ENCODE data around the gene CCNYL1. TPM values are rescaled to one million over a fixed set of nuclear protein-coding genes. Genes with fewer than 3 reads are reported as not detected.
A peak's percentile ranks its signal among the peaks of the same experiment; 100 is the strongest.

Gene CCNYL1
- total RNA-seq, 6 experiments from 2014 or later, result 7.1 to 11.9 (median 9.4) TPM

DNA sequence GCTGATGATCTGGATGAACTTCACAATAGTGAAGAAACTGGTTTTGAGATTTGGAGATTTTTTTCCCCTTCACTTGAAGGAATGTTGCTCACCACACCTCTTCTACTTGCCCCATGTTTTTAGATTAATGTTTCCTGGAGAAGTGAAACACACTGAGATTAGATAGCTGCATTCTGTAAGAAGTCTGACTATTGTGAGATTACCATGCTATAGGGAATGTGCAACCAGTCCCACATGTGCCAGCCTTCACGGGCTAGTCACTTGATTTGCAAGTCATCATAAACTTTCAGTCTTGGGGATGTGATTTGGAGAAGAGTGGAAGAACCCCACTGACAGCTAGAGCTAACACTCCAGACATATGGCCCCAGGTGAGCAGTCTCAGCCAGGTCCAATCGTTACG lies 7.4 kb upstream of the CCNYL1 start:
- Histone ChIP-seq H3K4me3 (no peak overlapping the region), H3K4me1 (no peaks in the 10 kb centered on the region), H3K36me3 (no peaks in the 10 kb centered on the region), H3K27ac (no peak overlapping the region), H3K27me3 (no peaks in the 10 kb centered on the region), H3K9me3 (no peaks in the 10 kb centered on the region)
- DNase-seq (no peak), ATAC-seq (no peak)
- intact Hi-C loops (cut with DNase I), result no loop called here
- TF ChIP-seq, protein P1, sequence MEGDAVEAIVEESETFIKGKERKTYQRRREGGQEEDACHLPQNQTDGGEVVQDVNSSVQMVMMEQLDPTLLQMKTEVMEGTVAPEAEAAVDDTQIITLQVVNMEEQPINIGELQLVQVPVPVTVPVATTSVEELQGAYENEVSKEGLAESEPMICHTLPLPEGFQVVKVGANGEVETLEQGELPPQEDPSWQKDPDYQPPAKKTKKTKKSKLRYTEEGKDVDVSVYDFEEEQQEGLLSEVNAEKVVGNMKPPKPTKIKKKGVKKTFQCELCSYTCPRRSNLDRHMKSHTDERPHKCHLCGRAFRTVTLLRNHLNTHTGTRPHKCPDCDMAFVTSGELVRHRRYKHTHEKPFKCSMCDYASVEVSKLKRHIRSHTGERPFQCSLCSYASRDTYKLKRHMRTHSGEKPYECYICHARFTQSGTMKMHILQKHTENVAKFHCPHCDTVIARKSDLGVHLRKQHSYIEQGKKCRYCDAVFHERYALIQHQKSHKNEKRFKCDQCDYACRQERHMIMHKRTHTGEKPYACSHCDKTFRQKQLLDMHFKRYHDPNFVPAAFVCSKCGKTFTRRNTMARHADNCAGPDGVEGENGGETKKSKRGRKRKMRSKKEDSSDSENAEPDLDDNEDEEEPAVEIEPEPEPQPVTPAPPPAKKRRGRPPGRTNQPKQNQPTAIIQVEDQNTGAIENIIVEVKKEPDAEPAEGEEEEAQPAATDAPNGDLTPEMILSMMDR (IDR thresholded peaks at IDR 0.05), result no peak
- no peak for TF ChIP-seq POLR2A (IDR thresholded peaks at IDR 0.05)
- WGBS (ENCODE audit: insufficient coverage, low coverage, low lambda C conversion rate, missing lambda C conversion rate), result 57% methylated on average over 1 of the region's 3 CpGs

GRCh38 chr2:207704671-207705070 lies 6.8 kb upstream of the CCNYL1 start:
- DNase-seq, result no peak
- Histone ChIP-seq H3K4me3 (no peak overlapping the region), H3K36me3 (no peaks in the 10 kb centered on the region), H3K27ac (no peak overlapping the region), H3K9me3 (no peaks in the 10 kb centered on the region), H3K4me1 (no peaks in the 10 kb centered on the region), H3K27me3 (no peaks in the 10 kb centered on the region)
- TF ChIP-seq, protein P1 (IDR thresholded peaks at IDR 0.05), result no peak
- no peak for TF ChIP-seq POLR2A (IDR thresholded peaks at IDR 0.05)
- intact Hi-C loops (cut with DNase I), result no loop called here
- ATAC-seq, result no peak

GRCh38 chr2:207706936-207707860 lies 4.2 kb upstream of the CCNYL1 start:
- Histone ChIP-seq H3K4me1 (peaks cover 0 to 4% (median 0%) of the 10 kb centered on the region in 4 donors), H3K4me3 (no peak overlapping the region), H3K27me3 (no peaks in the 10 kb centered on the region), H3K9me3 (no peaks in the 10 kb centered on the region), H3K36me3 (no peaks in the 10 kb centered on the region), H3K27ac (no peak overlapping the region)
- no peak for ATAC-seq
- DNase-seq, result no peak
- intact Hi-C loops (cut with DNase I), result no loop called here
- TF ChIP-seq POLR2A (IDR thresholded peaks at IDR 0.05), result no peak
- TF ChIP-seq, protein P1 (IDR thresholded peaks at IDR 0.05), result no peak
- WGBS (ENCODE audit: insufficient coverage, low coverage, low lambda C conversion rate, missing lambda C conversion rate), result 49% methylated on average over 4 of the region's 4 CpGs

- TF ChIP-seq, protein P1 (IDR thresholded peaks at IDR 0.05), result no peak
- no peak for TF ChIP-seq POLR2A (IDR thresholded peaks at IDR 0.05)
- Histone ChIP-seq H3K27ac (peak overlapping the region; percentile 61 to 80 (median 67)), H3K4me3 (peak overlapping the region; percentile 80 to 94 (median 91)), H3K27me3 (no peaks in the 10 kb centered on the region), H3K9me3 (no peaks in the 10 kb centered on the region), H3K36me3 (no peaks in the 10 kb centered on the region), H3K4me1 (peaks cover 0 to 17% (median 3%) of the 10 kb centered on the region in 4 donors)
- ATAC-seq, result peak; percentile 20 to 25 (median 24)
- intact Hi-C loops (cut with DNase I), result no loop called here
- DNase-seq, result peak; percentile 62 to 74 (median 63)
- WGBS (ENCODE audit: insufficient coverage, low coverage, low lambda C conversion rate, missing lambda C conversion rate), result 1% methylated on average over 19 of the region's 67 CpGs
Measured at GRCh38 chr2:207711750-207712530, 500 bp downstream of the CCNYL1 start.

Measured in right lobe of liver (tissue), 6 donors.